GM12878 (cell line): ENCODE measurements around the gene KCNK4. TPM values are rescaled to one million over a fixed set of nuclear protein-coding genes. Genes with fewer than 3 reads are reported as not detected.

Source experiments
- ATF3 ChIP-seq: IDR thresholded peaks from 2 replicates; pipeline ENCODE4 v1.6.1; 2011; ENCODE audit warnings: low read depth, mild to moderate bottlenecking, low read length, moderate library complexity, borderline replicate concordance; ENCODE audit errors: extremely low read depth
- BCL11A ChIP-seq: IDR thresholded peaks from 2 replicates; pipeline ENCODE4 v1.6.1; 2011; ENCODE audit warnings: low read depth, low read length
- CEBPB ChIP-seq, 2 experiments: fragments of 150-350 bp in 1 of 2; IDR thresholded peaks; 2 replicates each; pipeline ENCODE4 v1.6.1; 2012 to 2014; ENCODE audit warnings: low read depth in 2 of 2, low read length in 2 of 2, borderline replicate concordance in 1 of 2, inconsistent platforms in 1 of 2
- CREM ChIP-seq: IDR thresholded peaks from 2 replicates; pipeline ENCODE4 v1.6.1; 2014; ENCODE audit warnings: antibody characterized with exemption, low read depth
- EED ChIP-seq: sonication (generic); IDR thresholded peaks from 2 replicates; pipeline ENCODE4 v1.6.1; 2016; ENCODE audit warnings: antibody characterized with exemption, low read depth
- ESRRA ChIP-seq: IDR thresholded peaks from 2 replicates; pipeline ENCODE4 v1.6.1; 2012; ENCODE audit warnings: mild to moderate bottlenecking, low read length, improper control_type of control experiment
- HDAC6 ChIP-seq: fragments of 200-600 bp; sonication (generic); IDR thresholded peaks from one replicate; pipeline ENCODE4 v1.8.0; 2017; ENCODE audit warnings: antibody characterized with exemption; ENCODE audit not compliant: unreplicated experiment
- KAT2A ChIP-seq: conservative IDR thresholded peaks from 2 replicates; pipeline ENCODE4 v1.6.1; 2011; ENCODE audit warnings: low read depth, low read length; ENCODE audit not compliant: control insufficient read depth
- MLLT1 ChIP-seq: fragments of 450-650 bp; IDR thresholded peaks from 2 replicates; pipeline ENCODE4 v1.6.1; 2016; ENCODE audit warnings: mild to moderate bottlenecking
- MTA2 ChIP-seq: fragments of 450-650 bp; IDR thresholded peaks from 2 replicates; pipeline ENCODE4 v1.6.1; 2016; ENCODE audit warnings: low read depth, mild to moderate bottlenecking, moderate library complexity
- MXI1 ChIP-seq: fragments of 150-350 bp; IDR thresholded peaks from 2 replicates; pipeline ENCODE4 v1.6.1; 2011; ENCODE audit warnings: low read depth, mild to moderate bottlenecking, inconsistent platforms, low read length, improper control_type of control experiment
- MYC ChIP-seq: IDR thresholded peaks from 2 replicates; pipeline ENCODE4 v1.6.1; 2011; ENCODE audit warnings: mild to moderate bottlenecking, low read length, moderate library complexity, inconsistent platforms; ENCODE audit not compliant: insufficient read depth, insufficient replicate concordance, insufficient read length, severe bottlenecking
- NBN ChIP-seq: fragments of 450-650 bp; IDR thresholded peaks from 2 replicates; pipeline ENCODE4 v1.6.1; 2016
- NKRF ChIP-seq: fragments of 450-650 bp; conservative IDR thresholded peaks from 2 replicates; pipeline ENCODE4 v1.6.1; 2017; ENCODE audit warnings: mild to moderate bottlenecking, moderate library complexity
- SMARCA5 ChIP-seq: fragments of 450-650 bp; IDR thresholded peaks from 2 replicates; pipeline ENCODE4 v1.6.1; 2017; ENCODE audit warnings: mild to moderate bottlenecking
- SMC3 ChIP-seq: IDR thresholded peaks from 2 replicates; pipeline ENCODE4 v1.6.1; 2011; ENCODE audit warnings: low read length, improper control_type of control experiment, borderline replicate concordance
- SPI1 ChIP-seq: IDR thresholded peaks from 2 replicates; pipeline ENCODE4 v1.6.1; 2011; ENCODE audit warnings: low read depth, mild to moderate bottlenecking, low read length, moderate library complexity, borderline replicate concordance; ENCODE audit not compliant: insufficient read depth
- TAF1 ChIP-seq: IDR thresholded peaks from 2 replicates; pipeline ENCODE4 v1.6.1; 2011; ENCODE audit warnings: mild to moderate bottlenecking, low read depth, low read length, borderline replicate concordance
- TARDBP ChIP-seq: IDR thresholded peaks from 2 replicates; pipeline ENCODE4 v1.6.1; 2016; ENCODE audit warnings: borderline replicate concordance
- YY1 ChIP-seq: IDR thresholded peaks from 2 replicates; pipeline ENCODE4 v1.6.1; 2011; ENCODE audit warnings: low read depth, mild to moderate bottlenecking, low read length
- ZBED1 ChIP-seq: IDR thresholded peaks from 2 replicates; pipeline ENCODE4 v1.6.1; 2016; ENCODE audit warnings: borderline replicate concordance
- ZBTB11 ChIP-seq: fragments of 450-650 bp; formaldehyde crosslinking; IDR thresholded peaks from 2 replicates; pipeline ENCODE4 v1.5.0; 2022; ENCODE audit warnings: mild to moderate bottlenecking, missing genetic modification characterization
- polyA plus RNA-seq, 11 experiments: library from polyadenylated mRNA; depleted of rRNA in 4 of 11; unstranded in 6 of 11; stranded (reverse) in 5 of 11; fragments of >200 nt; fragmentation: Nextera tagmentation in 4 of 11; fragmentation: Illumina TruSeq in 1 of 11; extraction: Ambion mirVana in 4 of 11; extraction: Trizol in 1 of 11; gene quantifications; 1 replicate in 1 of 11; 2 replicates in 10 of 11; pipeline versions ENCODE4 v1.2.1 to v1.2.3, GENCODE V29; 2011 to 2016; ENCODE audit warnings: inconsistent platforms in 2 of 11, missing spikeins in 2 of 11, low read depth in 1 of 11
- total RNA-seq, 4 experiments: library from RNA; depleted of rRNA in 3 of 4; stranded (reverse); fragments of >200 nt in 3 of 4; fragmentation: Illumina TruSeq in 1 of 4; extraction: Trizol in 1 of 4; gene quantifications; 2 replicates each; pipeline versions ENCODE4 v1.2.1 to v1.2.3, GENCODE V29; 2013 to 2021

Gene KCNK4
- total and polyA plus RNA-seq, 10 of the 15 experiments (the other 5 are each of a cell fraction or from before 2014, with no cell fraction given), result 0.04 TPM; not detected in 9

- TF ChIP-seq TAF1 (peak; percentile 36; the same call in 1 of the 2 replicates), MYC (no peak), EED (no peak), NKRF (peak; percentile 62), KAT2A (no peak), MXI1 (no peak; the same call in 1 of the 2 replicates), MLLT1 (peak; percentile 63), CREM (no peak), MTA2 (no peak), SMC3 (peak; percentile 47), TARDBP (no peak), ZBTB11 (CRISPR knock-in tag) (no peak), SPI1 (peak; percentile 32; the same call in 1 of the 2 replicates), SMARCA5 (peak; percentile 4), NBN (peak; percentile 62), BCL11A (no peak), YY1 (peak; percentile 60), HDAC6 (no peak), ATF3 (no peak), ESRRA (0 out of 2 replicates have a peak, but pooled peaks have one; percentile 7), CEBPB (IDR thresholded peaks at IDR 0.05; ENCODE audit: borderline replicate concordance in 1 of 2, low read depth in 2 of 2, low read length in 2 of 2) (no peak), ZBED1 (no peak)
Measured at GRCh38 chr11:64317961-64318765, 27.1 kb downstream of the KCNK4 start, which contains the start of gene PRDX5 (continued).
